K562 (cell line): ENCODE data around the gene BHMT2. TPM values are rescaled to one million over a fixed set of nuclear protein-coding genes. Genes with fewer than 3 reads are reported as not detected.

ENCODE experiments used
- CSDE1 ChIP-seq, 2 experiments: fragments of 450-650 bp; IDR thresholded peaks; 2 replicates each; pipeline ENCODE4 v1.6.1; 2016; ENCODE audit warnings: mild to moderate bottlenecking in 1 of 2
- ELK1 ChIP-seq: sonication (generic); formaldehyde crosslinking; IDR thresholded peaks from 2 replicates; pipeline ENCODE4 v1.8.1; 2022; ENCODE audit warnings: missing genetic modification reagents
- HOMEZ ChIP-seq: fragments of 250-450 bp; sonication (Bioruptor Pico); IDR thresholded peaks from 2 replicates; pipeline ENCODE4 v1.4.0; 2020; ENCODE audit warnings: mild to moderate bottlenecking, moderate library complexity
- KAT8 ChIP-seq: fragments of 450-650 bp; IDR thresholded peaks from 2 replicates; pipeline ENCODE4 v1.6.1; 2016; ENCODE audit warnings: low read depth, mild to moderate bottlenecking
- MECOM ChIP-seq: fragments of 250-450 bp; sonication (Bioruptor Pico); IDR thresholded peaks from 2 replicates; pipeline ENCODE4 v1.8.0; 2022; ENCODE audit warnings: inconsistent platforms
- MLLT1 ChIP-seq, 2 experiments: fragments of 450-650 bp; IDR thresholded peaks; 2 replicates each; pipeline ENCODE4 v1.6.1; 2016
- MYC ChIP-seq, 2 experiments: fragments of 250-450 bp in 1 of 2; sonication (Bioruptor Pico) in 1 of 2; IDR thresholded peaks; 2 replicates each; pipeline versions ENCODE4 v1.5.1 to v1.6.1; 2012 to 2021; ENCODE audit warnings: low read depth in 2 of 2, borderline replicate concordance in 1 of 2, improper control_type of control experiment in 1 of 2, low read length in 1 of 2, mild to moderate bottlenecking in 1 of 2, moderate library complexity in 1 of 2
- SP1 ChIP-seq: sonication (generic); formaldehyde crosslinking; IDR thresholded peaks from 2 replicates; pipeline ENCODE4 v1.8.1; 2022; ENCODE audit warnings: mild to moderate bottlenecking, missing genetic modification reagents
- THRB ChIP-seq: fragments of 450-650 bp; formaldehyde crosslinking; conservative IDR thresholded peaks from 2 replicates; pipeline ENCODE4 v1.4.0; 2022; ENCODE audit warnings: mild to moderate bottlenecking, missing genetic modification characterization
- TSHZ1 ChIP-seq: fragments of 250-450 bp; sonication (Bioruptor Pico); IDR thresholded peaks from 2 replicates; pipeline ENCODE4 v1.4.0; 2020; ENCODE audit warnings: mild to moderate bottlenecking, moderate library complexity
- ZNF518B ChIP-seq: fragments of 250-450 bp; sonication (Bioruptor Pico); IDR thresholded peaks from 2 replicates; pipeline ENCODE4 v1.5.0; 2021; ENCODE audit warnings: mild to moderate bottlenecking, moderate library complexity
- ZNF699 ChIP-seq: fragments of 250-450 bp; sonication (Bioruptor Pico); IDR thresholded peaks from 2 replicates; pipeline ENCODE4 v1.8.0; 2021; ENCODE audit warnings: mild to moderate bottlenecking, moderate library complexity; ENCODE audit not compliant: insufficient replicate concordance
- polyA plus RNA-seq, 8 experiments: library from polyadenylated mRNA; depleted of rRNA in 4 of 8; stranded (reverse) in 5 of 8; unstranded in 3 of 8; fragments of >200 nt; fragmentation: Nextera tagmentation in 2 of 8; fragmentation: Illumina TruSeq in 1 of 8; extraction: Ambion mirVana in 2 of 8; extraction: Trizol in 1 of 8; gene quantifications; 2 replicates each; pipeline versions ENCODE4 v1.2.1 to v1.2.3, GENCODE V29; 2011 to 2014; ENCODE audit warnings: inconsistent platforms in 1 of 8, missing spikeins in 1 of 8
- total RNA-seq, 7 experiments: library from RNA; depleted of rRNA in 6 of 7; stranded (reverse); fragments of >200 nt in 6 of 7; fragmentation: Illumina TruSeq in 2 of 7; extraction: Trizol in 2 of 7; gene quantifications; 2 replicates each; pipeline versions ENCODE4 v1.2.1 to v1.2.3, GENCODE V29; 2011 to 2021; ENCODE audit warnings: low replicate concordance in 1 of 7

The BHMT2 gene
- total and polyA plus RNA-seq, 9 of the 15 experiments (the other 6 are each of a cell fraction or from before 2014, with no cell fraction given): not detected

- TF ChIP-seq HOMEZ: no peak
- TF ChIP-seq TSHZ1 (CRISPR knock-in tag): no peak
- no peak for TF ChIP-seq ZNF518B (CRISPR knock-in tag)
- TF ChIP-seq CSDE1 (IDR thresholded peaks at IDR 0.05): no peak
- TF ChIP-seq MLLT1 (IDR thresholded peaks at IDR 0.05): peak; percentile 50 to 77; a peak in 1 of 4 replicates
- no peak for TF ChIP-seq SP1 (CRISPR knock-in tag)
- no peak for TF ChIP-seq ZNF699 (CRISPR knock-in tag)
- 0 out of 2 replicates have a peak, but pooled peaks have one; percentile 50 for TF ChIP-seq MYC (IDR thresholded peaks at IDR 0.05; ENCODE audit: low read depth, low read length)
- no peak for TF ChIP-seq MYC (CRISPR knock-in tag; IDR thresholded peaks at IDR 0.05; ENCODE audit: borderline replicate concordance, low read depth)
- TF ChIP-seq THRB: peak; percentile 69; the same call in 1 of the 2 replicates
- TF ChIP-seq KAT8: no peak
- TF ChIP-seq ELK1 (CRISPR knock-in tag): no peak
- no peak for TF ChIP-seq MECOM
These were observed 64.3 kb downstream of the BHMT2 start (continued) for GRCh38 chr5:79133657-79134451.
